ENCODE results near the gene BICD2.

BICD2 gene

DNA sequence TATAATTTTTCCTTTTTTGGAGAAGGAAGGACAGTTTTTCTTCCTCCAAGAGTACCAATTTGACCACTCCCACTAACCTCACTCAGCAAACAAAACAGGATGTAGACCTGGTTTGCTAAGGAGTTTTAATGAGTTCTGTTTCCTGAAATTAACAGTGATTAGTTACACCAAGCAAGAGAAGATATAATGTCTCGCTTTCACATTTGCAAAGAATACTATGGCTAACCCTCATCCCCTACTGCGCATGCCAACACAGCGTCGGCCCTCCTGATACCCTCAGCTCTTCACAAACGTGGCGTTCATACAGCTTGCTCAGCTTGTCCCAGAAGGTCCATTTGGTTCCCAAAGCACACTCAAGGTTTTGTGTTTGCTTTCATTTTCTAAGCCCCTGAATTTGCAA, 52.8 kb downstream of the BICD2 start:
- FAIRE-seq = no peak

- FAIRE-seq = no peak
These were observed 53.5 kb downstream of the BICD2 start for GRCh38 chr9:92711146-92711545.

- no peak for FAIRE-seq
These were observed 54.3 kb downstream of the BICD2 start for GRCh38 chr9:92710368-92710767.

DNA sequence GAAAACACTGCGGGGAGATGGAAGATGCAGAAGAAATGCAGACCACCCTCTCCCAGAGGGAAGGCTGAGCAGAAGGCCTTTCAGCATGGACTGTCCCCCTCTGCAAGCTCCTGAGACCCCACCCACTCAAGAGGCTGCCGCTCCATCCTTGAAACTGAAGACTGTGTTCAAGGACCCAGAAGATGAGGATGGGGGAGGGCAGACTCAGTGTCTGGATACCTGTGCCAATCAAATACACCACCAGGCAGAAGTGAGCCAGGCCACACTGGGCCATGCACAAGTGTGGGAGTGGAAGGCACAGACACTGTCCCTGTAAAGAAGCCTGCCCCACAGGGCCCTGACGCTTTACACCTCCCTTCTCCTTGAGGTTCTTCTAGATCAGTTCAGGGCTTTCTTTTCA, 54.7 kb downstream of the BICD2 start:
- FAIRE-seq = no peak

DNA sequence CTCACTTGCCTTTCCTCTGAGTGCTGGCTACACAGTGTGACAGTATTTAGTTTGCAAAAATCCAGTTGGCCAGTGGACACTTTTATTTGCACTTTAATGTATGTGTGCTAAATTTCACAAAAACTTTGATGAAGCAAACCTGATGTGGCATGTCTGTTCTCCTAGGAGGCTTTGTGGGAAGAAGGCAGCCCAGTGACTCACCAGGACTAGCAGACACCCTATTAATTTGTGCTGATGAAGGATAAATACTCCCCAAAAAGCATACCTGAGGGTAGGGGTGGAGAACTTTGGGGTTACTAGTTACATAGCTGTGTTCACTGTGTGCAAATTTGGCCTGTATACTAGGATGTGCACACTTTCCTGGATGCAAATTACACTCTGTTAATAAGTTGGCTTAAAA, 55.4 kb downstream of the BICD2 start:
- no peak for FAIRE-seq

DNA sequence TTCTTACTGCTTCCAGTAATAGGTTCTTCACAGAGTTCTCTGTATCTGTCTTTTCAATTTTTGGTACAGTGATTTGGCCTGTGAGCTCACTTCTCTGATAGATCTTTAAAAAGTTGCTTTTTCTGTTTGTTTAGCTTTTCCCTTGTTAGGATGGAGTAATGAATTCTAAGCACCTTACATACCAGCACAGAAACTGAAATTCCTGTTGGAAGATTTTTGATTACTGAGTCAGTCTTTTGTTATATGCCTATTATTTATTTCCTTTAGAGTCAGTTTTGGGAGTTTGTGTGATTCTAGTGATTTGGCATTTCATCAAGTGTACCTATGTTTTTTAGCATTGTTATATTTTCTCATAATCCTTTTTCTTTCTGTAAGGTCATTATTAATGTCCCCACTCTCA, 57.1 kb downstream of the BICD2 start:
- no peak for FAIRE-seq

GRCh38 chr9:92706218-92706940, 58.3 kb downstream of the BICD2 start:
- FAIRE-seq = no peak

DNA sequence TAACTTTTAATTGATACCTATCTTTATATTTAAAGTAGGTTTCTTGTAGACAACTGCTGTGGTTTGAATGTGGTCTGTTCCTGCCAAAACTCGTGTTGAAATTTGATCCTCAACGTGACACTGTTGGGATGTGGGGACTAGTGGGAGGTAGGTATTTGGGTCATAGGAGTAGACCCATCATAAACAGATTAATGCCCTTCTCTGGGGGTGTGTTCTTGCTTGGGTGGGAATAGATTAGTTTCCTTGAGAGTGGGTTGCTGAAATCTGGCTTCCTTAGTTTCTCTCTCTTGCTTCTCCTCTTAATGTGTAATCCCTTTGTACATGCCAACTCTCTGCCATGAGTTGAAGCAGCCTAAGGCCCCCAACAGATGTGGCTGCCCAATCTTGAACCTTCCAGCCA, 60.1 kb downstream of the BICD2 start:
- FAIRE-seq = no peak

DNA sequence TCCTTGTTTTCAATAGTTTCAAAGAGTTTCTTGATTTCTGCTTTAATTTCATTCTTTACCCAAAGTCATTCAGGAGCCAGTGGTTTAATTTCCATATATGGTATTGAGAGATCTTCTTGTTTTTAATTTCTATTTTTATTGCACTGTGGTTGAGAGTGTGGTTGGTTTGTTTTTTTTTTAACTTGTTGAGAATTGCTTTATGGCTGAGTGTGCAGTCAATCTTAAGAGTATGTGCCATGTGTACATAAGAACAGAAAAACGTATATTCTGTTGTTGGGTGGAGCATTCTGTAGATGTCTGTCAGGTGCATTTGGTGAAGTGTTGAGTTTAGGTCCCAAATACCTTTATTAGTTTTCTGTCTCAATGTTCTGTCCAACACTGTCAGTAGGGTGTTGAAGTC, 68.0 kb downstream of the BICD2 start:
- no peak for FAIRE-seq

DNA sequence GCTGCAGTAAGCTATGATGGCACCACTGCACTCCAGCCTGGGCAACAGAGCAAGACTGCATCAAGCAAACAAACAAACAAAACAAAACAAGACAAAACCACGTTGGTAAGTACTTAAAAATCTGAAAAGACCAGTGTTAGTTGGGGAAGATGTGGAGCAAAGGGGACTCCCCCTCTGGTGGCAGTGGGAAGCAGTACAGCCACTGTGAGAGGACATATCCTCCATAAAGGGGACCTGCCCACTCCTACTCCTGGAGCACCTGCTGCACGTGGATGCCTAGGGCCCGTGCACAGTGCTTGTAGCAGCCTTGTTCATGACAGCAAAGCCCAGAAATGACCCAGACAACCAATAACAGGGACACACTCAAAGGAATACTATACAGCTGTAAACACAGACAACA, 77.7 kb downstream of the BICD2 start:
- no peak for FAIRE-seq

DNA sequence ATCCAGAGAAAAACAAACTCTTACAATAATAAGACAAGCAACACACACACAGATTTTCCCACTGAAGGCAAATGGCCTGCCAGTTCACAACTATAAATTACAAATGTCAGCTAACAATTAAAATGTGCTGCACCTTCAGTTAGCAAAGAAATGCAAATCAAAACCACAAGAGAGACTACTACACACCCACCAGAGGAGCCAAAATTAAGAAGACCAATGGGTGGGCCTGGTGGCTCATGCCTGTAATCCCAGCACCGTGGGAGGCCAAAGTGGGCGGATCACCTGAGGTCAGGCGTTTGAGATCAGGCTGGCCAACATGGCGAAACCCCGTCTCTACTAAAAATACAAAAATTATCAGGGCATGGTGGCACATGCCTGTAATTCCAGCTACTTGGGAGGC, 79.6 kb downstream of the BICD2 start:
- FAIRE-seq = no peak

- FAIRE-seq = no peak
These were observed 82.4 kb downstream of the BICD2 start for GRCh38 chr9:92682269-92682668.

DNA sequence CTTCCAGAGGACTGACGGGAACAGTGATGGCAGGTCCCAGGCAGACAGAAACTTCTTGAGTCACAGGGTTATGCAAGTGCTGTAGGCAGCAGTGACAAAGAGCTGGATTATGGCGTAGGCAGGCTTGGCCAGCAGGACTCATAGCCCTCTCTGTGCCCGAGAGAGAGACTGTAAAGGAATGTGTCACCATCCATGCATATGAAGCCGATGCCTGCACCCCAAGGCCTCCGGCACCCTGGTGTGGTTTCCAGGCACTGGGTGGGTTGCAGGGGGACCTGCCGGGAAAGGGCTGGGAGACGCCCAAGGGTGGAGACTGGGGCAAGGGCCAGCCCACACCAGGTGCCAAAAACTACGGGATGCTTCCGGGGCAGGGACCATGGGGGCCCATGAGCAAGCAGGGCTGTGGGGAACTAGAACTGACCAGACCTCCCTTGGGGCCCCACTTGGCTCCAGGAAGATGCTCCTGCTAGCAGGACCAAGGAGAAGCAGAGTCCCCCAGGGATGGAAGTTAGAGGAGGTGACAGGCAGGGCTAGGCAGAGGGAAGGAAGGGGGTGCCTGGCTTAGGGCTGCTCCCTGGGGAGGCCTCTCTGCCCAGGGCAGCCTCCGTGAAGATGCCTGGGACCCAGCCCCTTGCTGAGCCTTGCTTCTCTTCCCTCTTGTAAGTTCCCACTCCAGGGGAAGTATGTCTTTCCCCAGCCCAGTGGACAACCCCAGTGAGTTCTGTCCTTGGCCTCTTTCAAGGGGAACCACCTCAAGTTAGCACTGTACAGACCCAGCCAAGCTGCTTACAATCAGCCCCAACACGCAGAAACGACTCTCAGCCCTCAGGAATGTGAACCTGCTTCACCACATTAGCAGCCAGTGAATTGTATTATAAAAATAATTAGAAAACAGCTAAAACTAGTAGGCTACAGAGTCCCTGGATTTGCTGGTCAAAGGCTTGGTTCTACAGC, 84.2 kb downstream of the BICD2 start:
- no peak for FAIRE-seq

- no peak for FAIRE-seq
These were observed 85.0 kb downstream of the BICD2 start for GRCh38 chr9:92679413-92680165.

- FAIRE-seq = no peak
These were observed 93.3 kb downstream of the BICD2 start for GRCh38 chr9:92671323-92671722.

GRCh38 chr9:92669890-92670708, 94.5 kb downstream of the BICD2 start, which contains the start of gene IPPK:
Gene IPPK (minus strand): TSS chr9:92670131. CDS start chr9:92669988, 143 bp downstream.
- peak; percentile 41 for FAIRE-seq

DNA sequence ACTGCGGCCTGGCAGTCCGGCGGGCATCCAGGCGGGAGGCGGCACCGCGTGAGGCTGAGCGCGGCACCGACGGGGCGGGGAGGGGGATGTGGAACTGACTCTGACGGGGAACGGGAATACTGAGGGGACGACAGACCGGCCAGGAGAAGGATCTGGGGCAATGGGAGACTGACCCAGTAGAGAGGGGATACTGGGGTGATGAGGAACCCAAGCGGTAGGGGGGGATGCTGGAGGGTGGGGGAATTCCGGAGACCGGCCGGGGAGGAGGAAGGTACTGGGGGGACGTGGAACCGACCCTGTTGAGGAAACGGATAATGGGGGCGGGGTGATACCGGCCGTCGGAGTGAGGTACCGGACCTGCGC, 95.1 kb downstream of the BICD2 start:
- FAIRE-seq = no peak

GRCh38 chr9:92668746-92669526, 95.7 kb downstream of the BICD2 start:
- no peak for FAIRE-seq

GRCh38 chr9:92666912-92667532, 97.6 kb downstream of the BICD2 start:
- FAIRE-seq = no peak

- no peak for FAIRE-seq
These were observed 98.4 kb downstream of the BICD2 start for GRCh38 chr9:92666236-92666635.

DNA sequence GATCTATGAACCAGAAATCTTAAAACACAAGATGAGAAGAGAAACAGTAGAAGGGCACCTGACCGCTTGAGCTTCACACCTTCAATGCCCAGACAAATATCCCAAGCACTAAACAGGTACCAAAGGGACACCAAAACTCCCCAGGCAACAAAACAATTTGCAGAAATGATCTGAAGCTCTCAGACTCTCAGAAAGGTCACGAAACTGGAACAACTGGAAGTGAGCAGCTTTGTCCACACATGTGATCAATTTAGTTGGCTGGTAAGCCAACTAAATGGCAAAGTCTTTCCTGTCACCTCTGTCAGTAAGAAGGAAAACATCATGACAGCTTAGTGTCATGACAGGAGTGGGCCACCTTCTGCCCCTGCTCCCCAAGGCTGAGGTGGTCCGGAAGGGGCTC, 98.8 kb downstream of the BICD2 start:
- no peak for FAIRE-seq

Measured in endometrium (tissue), 2 donors.